K562 (cell line): ENCODE results near the gene ITPKB. TPM values are rescaled to one million over a fixed set of nuclear protein-coding genes. Genes with fewer than 3 reads are reported as not detected.
A peak's percentile ranks its signal among the peaks of the same experiment; 100 is the strongest.

Experiments used
- GABPA ChIP-seq: fragments of 200-800 bp; sonication (Bioruptor generic); conservative IDR thresholded peaks from 2 replicates; pipeline ENCODE4 v1.6.1; 2016; ENCODE audit warnings: low read depth, missing genetic modification characterization, missing compliant biosample characterization
- JUN ChIP-seq, 2 experiments: sonication (generic) in 1 of 2; formaldehyde crosslinking in 1 of 2; IDR thresholded peaks; 2 replicates each; pipeline versions ENCODE4 v1.6.1 to v1.8.0; 2012 to 2022; ENCODE audit warnings: borderline replicate concordance in 2 of 2, mild to moderate bottlenecking in 2 of 2, improper control_type of control experiment in 1 of 2, low read depth in 1 of 2, low read length in 1 of 2, missing genetic modification reagents in 1 of 2
- POLR2G ChIP-seq: fragments of 200-400 bp; formaldehyde crosslinking; IDR thresholded peaks from 2 replicates; pipeline ENCODE4 v1.6.1; 2017; ENCODE audit warnings: low read depth, mild to moderate bottlenecking, antibody characterized with exemption, low read length, moderate library complexity
- SLC30A9 ChIP-seq: fragments of 250-450 bp; sonication (Bioruptor Pico); IDR thresholded peaks from 2 replicates; pipeline ENCODE4 v1.8.0; 2022; ENCODE audit warnings: mild to moderate bottlenecking, moderate library complexity
- SMAD4 ChIP-seq: fragments of 250-450 bp; sonication (Bioruptor Pico); conservative IDR thresholded peaks from 2 replicates; pipeline ENCODE4 v1.8.0; 2021; ENCODE audit warnings: inconsistent platforms, mild to moderate bottlenecking, moderate library complexity
- SUPT5H ChIP-seq: fragments of 450-650 bp; IDR thresholded peaks from 2 replicates; pipeline ENCODE4 v1.6.1; 2016
- ZBTB17 ChIP-seq: fragments of 450-650 bp; formaldehyde crosslinking; IDR thresholded peaks from 2 replicates; pipeline ENCODE4 v1.4.0; 2020; ENCODE audit warnings: mild to moderate bottlenecking
- ZNF75A ChIP-seq: fragments of 450-650 bp; formaldehyde crosslinking; IDR thresholded peaks from 2 replicates; pipeline ENCODE4 v1.4.0; 2020; ENCODE audit warnings: mild to moderate bottlenecking
- polyA plus RNA-seq, 8 experiments: library from polyadenylated mRNA; depleted of rRNA in 4 of 8; stranded (reverse) in 5 of 8; unstranded in 3 of 8; fragments of >200 nt; fragmentation: Nextera tagmentation in 2 of 8; fragmentation: Illumina TruSeq in 1 of 8; extraction: Ambion mirVana in 2 of 8; extraction: Trizol in 1 of 8; gene quantifications; 2 replicates each; pipeline versions ENCODE4 v1.2.1 to v1.2.3, GENCODE V29; 2011 to 2014; ENCODE audit warnings: inconsistent platforms in 1 of 8, missing spikeins in 1 of 8
- total RNA-seq, 7 experiments: library from RNA; depleted of rRNA in 6 of 7; stranded (reverse); fragments of >200 nt in 6 of 7; fragmentation: Illumina TruSeq in 2 of 7; extraction: Trizol in 2 of 7; gene quantifications; 2 replicates each; pipeline versions ENCODE4 v1.2.1 to v1.2.3, GENCODE V29; 2011 to 2021; ENCODE audit warnings: low replicate concordance in 1 of 7
- TF ChIP-seq, protein P1 (sequence below): fragments of 450-650 bp; IDR thresholded peaks from 2 replicates; pipeline ENCODE4 v1.6.1; 2016; ENCODE audit warnings: mild to moderate bottlenecking, moderate library complexity
- TF ChIP-seq, protein P2 (sequence below): fragments of 250-450 bp; sonication (Bioruptor Pico); IDR thresholded peaks from 2 replicates; pipeline ENCODE4 v1.8.0; 2022; ENCODE audit warnings: moderate library complexity, mild to moderate bottlenecking, inconsistent platforms

The ITPKB gene
- total and polyA plus RNA-seq, 9 of the 15 experiments (the other 6 are each of a cell fraction or from before 2014, with no cell fraction given) = 0.01 to 0.22 TPM; not detected in 7

GRCh38 chr1:226702957-226703831 lies 35.9 kb downstream of the ITPKB start (continued):
- TF ChIP-seq, protein P1, sequence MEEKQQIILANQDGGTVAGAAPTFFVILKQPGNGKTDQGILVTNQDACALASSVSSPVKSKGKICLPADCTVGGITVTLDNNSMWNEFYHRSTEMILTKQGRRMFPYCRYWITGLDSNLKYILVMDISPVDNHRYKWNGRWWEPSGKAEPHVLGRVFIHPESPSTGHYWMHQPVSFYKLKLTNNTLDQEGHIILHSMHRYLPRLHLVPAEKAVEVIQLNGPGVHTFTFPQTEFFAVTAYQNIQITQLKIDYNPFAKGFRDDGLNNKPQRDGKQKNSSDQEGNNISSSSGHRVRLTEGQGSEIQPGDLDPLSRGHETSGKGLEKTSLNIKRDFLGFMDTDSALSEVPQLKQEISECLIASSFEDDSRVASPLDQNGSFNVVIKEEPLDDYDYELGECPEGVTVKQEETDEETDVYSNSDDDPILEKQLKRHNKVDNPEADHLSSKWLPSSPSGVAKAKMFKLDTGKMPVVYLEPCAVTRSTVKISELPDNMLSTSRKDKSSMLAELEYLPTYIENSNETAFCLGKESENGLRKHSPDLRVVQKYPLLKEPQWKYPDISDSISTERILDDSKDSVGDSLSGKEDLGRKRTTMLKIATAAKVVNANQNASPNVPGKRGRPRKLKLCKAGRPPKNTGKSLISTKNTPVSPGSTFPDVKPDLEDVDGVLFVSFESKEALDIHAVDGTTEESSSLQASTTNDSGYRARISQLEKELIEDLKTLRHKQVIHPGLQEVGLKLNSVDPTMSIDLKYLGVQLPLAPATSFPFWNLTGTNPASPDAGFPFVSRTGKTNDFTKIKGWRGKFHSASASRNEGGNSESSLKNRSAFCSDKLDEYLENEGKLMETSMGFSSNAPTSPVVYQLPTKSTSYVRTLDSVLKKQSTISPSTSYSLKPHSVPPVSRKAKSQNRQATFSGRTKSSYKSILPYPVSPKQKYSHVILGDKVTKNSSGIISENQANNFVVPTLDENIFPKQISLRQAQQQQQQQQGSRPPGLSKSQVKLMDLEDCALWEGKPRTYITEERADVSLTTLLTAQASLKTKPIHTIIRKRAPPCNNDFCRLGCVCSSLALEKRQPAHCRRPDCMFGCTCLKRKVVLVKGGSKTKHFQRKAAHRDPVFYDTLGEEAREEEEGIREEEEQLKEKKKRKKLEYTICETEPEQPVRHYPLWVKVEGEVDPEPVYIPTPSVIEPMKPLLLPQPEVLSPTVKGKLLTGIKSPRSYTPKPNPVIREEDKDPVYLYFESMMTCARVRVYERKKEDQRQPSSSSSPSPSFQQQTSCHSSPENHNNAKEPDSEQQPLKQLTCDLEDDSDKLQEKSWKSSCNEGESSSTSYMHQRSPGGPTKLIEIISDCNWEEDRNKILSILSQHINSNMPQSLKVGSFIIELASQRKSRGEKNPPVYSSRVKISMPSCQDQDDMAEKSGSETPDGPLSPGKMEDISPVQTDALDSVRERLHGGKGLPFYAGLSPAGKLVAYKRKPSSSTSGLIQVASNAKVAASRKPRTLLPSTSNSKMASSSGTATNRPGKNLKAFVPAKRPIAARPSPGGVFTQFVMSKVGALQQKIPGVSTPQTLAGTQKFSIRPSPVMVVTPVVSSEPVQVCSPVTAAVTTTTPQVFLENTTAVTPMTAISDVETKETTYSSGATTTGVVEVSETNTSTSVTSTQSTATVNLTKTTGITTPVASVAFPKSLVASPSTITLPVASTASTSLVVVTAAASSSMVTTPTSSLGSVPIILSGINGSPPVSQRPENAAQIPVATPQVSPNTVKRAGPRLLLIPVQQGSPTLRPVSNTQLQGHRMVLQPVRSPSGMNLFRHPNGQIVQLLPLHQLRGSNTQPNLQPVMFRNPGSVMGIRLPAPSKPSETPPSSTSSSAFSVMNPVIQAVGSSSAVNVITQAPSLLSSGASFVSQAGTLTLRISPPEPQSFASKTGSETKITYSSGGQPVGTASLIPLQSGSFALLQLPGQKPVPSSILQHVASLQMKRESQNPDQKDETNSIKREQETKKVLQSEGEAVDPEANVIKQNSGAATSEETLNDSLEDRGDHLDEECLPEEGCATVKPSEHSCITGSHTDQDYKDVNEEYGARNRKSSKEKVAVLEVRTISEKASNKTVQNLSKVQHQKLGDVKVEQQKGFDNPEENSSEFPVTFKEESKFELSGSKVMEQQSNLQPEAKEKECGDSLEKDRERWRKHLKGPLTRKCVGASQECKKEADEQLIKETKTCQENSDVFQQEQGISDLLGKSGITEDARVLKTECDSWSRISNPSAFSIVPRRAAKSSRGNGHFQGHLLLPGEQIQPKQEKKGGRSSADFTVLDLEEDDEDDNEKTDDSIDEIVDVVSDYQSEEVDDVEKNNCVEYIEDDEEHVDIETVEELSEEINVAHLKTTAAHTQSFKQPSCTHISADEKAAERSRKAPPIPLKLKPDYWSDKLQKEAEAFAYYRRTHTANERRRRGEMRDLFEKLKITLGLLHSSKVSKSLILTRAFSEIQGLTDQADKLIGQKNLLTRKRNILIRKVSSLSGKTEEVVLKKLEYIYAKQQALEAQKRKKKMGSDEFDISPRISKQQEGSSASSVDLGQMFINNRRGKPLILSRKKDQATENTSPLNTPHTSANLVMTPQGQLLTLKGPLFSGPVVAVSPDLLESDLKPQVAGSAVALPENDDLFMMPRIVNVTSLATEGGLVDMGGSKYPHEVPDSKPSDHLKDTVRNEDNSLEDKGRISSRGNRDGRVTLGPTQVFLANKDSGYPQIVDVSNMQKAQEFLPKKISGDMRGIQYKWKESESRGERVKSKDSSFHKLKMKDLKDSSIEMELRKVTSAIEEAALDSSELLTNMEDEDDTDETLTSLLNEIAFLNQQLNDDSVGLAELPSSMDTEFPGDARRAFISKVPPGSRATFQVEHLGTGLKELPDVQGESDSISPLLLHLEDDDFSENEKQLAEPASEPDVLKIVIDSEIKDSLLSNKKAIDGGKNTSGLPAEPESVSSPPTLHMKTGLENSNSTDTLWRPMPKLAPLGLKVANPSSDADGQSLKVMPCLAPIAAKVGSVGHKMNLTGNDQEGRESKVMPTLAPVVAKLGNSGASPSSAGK = peak; percentile 96
- TF ChIP-seq SLC30A9 (CRISPR knock-in tag) (no peak), ZBTB17 (CRISPR knock-in tag) (peak; percentile 49; the same call in 1 of the 2 replicates), SUPT5H (0 out of 2 replicates have a peak, but pooled peaks have one; percentile 12), SMAD4 (peak; percentile 89), POLR2G (peak; percentile 78), GABPA (tag) (peak; percentile 57), JUN (IDR thresholded peaks at IDR 0.05; ENCODE audit: borderline replicate concordance, low read depth, low read length) (no peak), JUN (CRISPR knock-in tag; IDR thresholded peaks at IDR 0.05; ENCODE audit: borderline replicate concordance) (no peak), ZNF75A (CRISPR knock-in tag) (no peak)
- TF ChIP-seq, protein P2, sequence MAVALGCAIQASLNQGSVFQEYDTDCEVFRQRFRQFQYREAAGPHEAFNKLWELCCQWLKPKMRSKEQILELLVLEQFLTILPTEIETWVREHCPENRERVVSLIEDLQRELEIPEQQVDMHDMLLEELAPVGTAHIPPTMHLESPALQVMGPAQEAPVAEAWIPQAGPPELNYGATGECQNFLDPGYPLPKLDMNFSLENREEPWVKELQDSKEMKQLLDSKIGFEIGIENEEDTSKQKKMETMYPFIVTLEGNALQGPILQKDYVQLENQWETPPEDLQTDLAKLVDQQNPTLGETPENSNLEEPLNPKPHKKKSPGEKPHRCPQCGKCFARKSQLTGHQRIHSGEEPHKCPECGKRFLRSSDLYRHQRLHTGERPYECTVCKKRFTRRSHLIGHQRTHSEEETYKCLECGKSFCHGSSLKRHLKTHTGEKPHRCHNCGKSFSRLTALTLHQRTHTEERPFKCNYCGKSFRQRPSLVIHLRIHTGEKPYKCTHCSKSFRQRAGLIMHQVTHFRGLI = no peak
